Measurements from ENCODE around the gene MACROD2.
A peak's percentile ranks its signal among the peaks of the same experiment; 100 is the strongest.

Gene MACROD2

GRCh38 chr20:15857173-15857784, 1862.0 kb downstream of the MACROD2 start:
- DNase-seq (ENCODE audit: low spot score): no peak

DNA sequence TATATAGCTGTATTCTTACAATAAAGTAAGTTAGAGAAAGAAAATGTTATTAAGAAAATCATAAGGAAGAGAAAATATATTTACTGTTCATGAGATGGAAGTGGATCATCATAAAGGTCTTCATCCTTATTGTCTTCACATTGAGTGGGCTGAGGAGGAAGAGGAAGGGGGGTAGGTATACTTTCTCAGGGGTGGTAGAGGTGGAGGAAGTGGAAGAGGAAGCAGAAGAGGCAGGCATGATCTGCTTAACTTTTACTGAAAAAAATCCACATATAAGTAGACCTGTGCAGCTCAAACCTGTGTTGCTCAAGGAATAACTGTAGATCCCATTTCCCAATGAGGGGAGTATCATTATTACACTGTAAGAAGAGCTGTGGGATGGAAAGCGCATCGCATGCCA, 1863.7 kb downstream of the MACROD2 start:
- no peak for DNase-seq (ENCODE audit: low spot score)

- no peak for DNase-seq (ENCODE audit: low spot score)
These were observed 1865.5 kb downstream of the MACROD2 start for GRCh38 chr20:15860850-15861249.

DNA sequence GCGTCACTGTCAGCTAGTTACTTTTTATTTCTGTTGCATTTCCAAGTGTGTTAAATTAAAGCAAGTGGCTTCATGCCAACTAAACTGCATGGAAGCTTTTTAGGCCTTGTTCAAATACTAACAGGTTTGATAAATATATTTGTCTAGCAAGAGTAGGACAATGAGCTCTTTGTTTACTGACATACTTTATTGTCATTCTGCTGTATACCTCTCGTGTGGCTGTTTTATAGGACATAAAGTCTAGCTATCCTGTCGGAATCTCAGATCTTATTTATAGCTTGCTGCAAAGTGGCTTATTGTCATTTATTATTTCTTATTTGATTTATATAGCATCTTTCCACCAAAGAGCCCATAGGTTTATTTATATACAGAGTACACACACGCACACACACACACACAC, 1866.9 kb downstream of the MACROD2 start:
- no peak for DNase-seq (ENCODE audit: low spot score)

DNA sequence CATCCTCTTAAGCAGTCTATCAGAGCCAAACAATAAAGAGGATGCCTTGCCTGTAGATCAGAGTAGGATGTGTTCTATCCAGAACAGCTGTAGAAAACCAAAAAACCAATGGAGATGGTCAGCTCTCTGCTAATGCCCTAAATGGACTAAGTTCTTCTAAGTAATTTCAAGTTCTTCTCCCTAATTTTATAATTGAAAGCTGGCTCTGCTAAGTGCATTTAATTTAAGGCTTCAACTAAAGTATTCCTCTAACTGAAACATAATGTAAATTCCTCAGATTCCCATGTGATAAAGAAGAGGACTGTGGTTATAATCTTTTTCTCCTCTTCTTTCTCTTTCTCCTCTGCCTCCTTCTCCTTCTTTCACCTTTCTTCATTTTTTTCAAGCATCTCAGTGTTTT, 1868.4 kb downstream of the MACROD2 start:
- DNase-seq (ENCODE audit: low spot score): no peak

DNA sequence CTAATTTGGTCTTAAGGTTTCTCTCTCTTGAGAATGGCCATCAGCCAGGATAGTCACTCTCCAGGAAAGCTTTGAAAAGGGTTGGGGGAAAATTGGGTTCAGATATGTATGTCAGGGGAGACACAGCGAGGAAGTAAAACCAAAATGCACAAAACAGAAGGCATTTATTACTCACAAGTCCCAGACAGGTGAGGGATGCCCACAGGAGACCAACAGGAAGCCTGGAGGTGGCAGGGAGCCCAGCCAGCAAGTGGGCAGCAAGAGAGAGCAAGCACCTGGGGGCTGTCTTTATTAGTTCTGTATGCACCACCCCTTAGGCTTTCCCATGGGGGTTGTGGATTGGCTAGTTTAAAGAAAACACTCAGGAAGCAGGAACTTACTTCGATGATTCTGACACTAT, 1870.2 kb downstream of the MACROD2 start:
- no peak for DNase-seq (ENCODE audit: low spot score)

- DNase-seq (ENCODE audit: low spot score): no peak
These were observed 1871.8 kb downstream of the MACROD2 start for GRCh38 chr20:15866916-15867730.

DNA sequence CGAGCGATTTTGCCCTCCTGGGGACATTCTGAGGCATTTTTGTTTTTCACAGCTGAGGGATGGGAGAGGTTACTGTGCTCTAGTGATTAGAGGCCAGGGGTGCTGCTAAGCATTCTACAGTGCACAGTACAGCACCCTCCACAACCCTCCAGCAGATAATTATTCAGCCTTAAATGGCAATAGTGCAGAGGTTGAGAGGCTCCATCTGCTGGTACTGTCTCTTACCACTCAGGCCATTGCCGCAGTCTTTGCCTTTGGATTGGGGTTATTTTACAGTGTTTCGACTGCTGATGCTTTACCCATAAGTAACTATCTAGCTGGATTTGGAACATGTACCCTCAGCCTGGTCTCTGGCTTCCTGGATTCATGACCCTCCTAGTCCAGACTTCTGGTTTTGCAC, 1872.6 kb downstream of the MACROD2 start:
- DNase-seq (ENCODE audit: low spot score): peak; percentile 16

- DNase-seq (ENCODE audit: low spot score): no peak
These were observed 1880.1 kb downstream of the MACROD2 start for GRCh38 chr20:15875446-15875845.

- no peak for DNase-seq (ENCODE audit: low spot score)
These were observed 1887.2 kb downstream of the MACROD2 start for GRCh38 chr20:15882553-15882952.

GRCh38 chr20:15886250-15886649, 1890.9 kb downstream of the MACROD2 start:
- no peak for DNase-seq (ENCODE audit: low spot score)

GRCh38 chr20:15887387-15887786, 1892.1 kb downstream of the MACROD2 start:
- DNase-seq (ENCODE audit: low spot score): no peak

GRCh38 chr20:15889061-15889460, 1893.7 kb downstream of the MACROD2 start:
- no peak for DNase-seq (ENCODE audit: low spot score)

- no peak for DNase-seq (ENCODE audit: low spot score)
These were observed 1894.4 kb downstream of the MACROD2 start for GRCh38 chr20:15889514-15890256.

GRCh38 chr20:15890407-15890982, 1895.2 kb downstream of the MACROD2 start:
- no peak for DNase-seq (ENCODE audit: low spot score)

- DNase-seq (ENCODE audit: low spot score): no peak
These were observed 1899.8 kb downstream of the MACROD2 start for GRCh38 chr20:15895126-15895525.

- DNase-seq (ENCODE audit: low spot score): no peak
These were observed 1900.3 kb downstream of the MACROD2 start for GRCh38 chr20:15895560-15896084.

DNA sequence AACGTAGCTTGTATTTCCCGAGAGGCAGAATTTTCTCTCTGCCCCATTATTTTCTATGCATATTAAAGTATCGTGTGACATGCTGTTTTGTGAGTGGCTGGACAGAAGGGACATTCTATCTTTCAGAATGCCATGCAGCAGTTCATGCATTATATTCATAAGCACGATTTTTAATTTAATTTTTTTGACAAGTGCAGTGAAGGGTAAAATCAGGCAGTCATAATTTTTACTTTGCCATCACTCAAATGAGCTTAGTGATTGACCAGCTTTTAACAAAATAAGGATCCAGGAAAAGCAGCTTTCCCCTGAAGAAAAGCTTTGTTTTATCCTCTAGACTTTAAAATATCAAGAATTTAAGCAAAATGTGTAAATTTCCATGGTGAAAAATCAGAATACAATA, 1904.7 kb downstream of the MACROD2 start:
- DNase-seq (ENCODE audit: low spot score): no peak

- DNase-seq (ENCODE audit: low spot score): no peak
These were observed 1905.1 kb downstream of the MACROD2 start for GRCh38 chr20:15900443-15900842.

- no peak for DNase-seq (ENCODE audit: low spot score)
These were observed 1907.2 kb downstream of the MACROD2 start for GRCh38 chr20:15902493-15902892.

DNA sequence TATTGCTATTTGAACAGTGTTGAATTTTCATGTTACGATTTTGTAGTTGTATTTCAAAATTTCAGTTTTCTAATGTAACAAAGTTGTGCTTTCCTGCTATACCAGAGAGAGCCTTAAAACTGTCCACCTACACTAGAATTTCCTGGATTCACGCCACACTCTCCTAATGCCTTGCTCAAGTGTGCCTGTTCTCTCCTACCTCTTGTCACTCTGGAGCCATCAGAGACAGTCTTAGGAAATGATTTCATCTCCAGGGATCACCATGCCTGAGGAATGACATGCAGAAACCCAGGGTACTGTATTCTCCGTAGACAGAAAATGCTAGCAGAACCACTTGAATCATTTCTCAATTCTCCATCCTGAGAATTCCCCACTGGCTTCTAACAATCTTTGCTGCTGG, 1910.3 kb downstream of the MACROD2 start:
- no peak for DNase-seq (ENCODE audit: low spot score)

DNA sequence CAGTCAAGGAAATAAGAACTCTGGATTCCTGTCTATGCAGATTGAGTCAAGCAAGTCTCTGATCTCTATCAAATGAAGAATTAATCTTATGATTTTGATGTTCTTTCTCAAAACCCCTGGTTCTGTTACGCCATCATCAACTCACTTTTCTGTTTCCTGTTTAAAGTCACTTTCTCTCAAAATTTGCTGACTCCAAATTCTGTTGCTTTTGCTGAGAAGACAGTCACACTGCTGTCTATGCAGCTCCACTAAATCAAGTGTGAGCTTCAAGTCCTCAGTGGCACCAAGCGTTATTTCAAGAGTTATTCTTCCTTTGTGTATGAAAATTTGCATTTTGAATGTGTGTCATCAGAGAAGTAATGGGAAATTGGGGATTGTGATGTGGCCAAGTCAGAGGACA, 1914.7 kb downstream of the MACROD2 start:
- no peak for DNase-seq (ENCODE audit: low spot score)
